HuH-7 (cell line): ENCODE data around the gene PTK6.

Experiments
- DNase-seq: peaks from one replicate; pipeline ENCODE4 v3.0.0; 2011; ENCODE audit warnings: low spot score

PTK6 gene

GRCh38 chr20:63543131-63543530 is 6.0 kb upstream of the PTK6 start:
- DNase-seq, result no peak

DNA sequence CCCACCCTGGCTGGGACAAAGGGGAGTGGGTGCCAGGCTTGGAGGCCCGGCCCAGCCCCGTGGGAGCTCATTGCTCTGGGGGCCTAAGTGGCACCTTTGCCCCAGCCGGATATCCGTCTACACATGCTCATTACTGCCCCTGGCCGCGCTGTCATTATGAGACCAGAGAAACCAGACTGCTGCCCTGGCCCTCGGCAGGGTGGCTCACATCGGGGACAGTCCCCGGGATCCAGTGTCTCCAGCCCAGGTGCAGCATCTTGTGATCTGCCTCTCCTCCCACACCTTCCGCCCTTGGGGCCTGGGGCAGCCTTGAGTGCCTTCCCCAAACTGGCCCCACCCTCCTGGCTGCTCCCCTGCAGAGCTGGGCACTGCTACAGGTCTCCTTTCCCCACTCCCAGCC is 5.5 kb upstream of the PTK6 start:
- no peak for DNase-seq

DNA sequence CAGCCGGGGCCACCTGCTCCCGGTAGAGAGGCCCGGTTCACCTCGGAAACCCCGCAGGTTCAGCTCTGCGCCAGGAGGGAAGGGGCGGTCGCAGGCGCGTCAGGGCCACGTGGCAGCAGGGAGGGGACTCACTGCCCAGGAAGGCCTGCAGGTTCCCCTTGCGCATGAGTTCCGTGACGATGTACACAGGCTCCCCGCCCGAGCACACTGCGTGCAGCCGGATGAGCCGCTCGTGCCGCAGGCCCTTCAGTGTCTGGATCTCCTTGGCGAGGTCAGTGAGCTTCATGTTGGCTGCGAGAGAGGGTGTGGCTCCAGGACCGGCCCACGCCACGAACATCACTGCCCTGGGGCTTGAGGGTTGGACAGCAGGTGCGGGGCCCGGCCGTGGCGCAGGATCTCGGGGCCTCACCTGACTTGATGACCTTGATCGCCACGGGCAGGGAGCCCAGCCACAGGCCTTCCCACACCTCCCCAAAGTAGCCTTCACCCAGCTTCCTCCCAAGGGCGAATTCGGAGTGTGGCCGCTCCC is 4.9 kb upstream of the PTK6 start:
- DNase-seq, result no peak

DNA sequence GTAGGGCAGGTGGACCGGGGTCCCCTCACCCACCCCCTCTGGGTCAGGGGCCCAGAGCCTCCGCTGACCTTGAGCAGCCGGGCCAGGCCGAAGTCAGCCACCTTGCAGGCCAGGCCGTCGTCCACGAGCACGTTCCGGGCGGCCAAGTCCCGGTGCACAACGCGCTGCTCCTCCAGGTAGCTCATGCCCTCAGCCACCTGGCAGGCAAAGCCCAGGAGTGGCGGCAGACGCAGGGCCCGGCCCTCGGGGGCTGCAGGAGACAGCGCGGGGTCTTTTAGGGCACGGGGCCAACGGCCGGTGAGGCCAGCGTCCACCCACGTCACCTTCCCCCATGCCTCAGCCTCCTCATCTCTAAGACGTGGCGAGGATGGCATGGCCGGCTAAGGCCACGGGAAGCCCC is 4.2 kb upstream of the PTK6 start:
- DNase-seq, result no peak

- no peak for DNase-seq
Observed at GRCh38 chr20:63540417-63541186, 3.4 kb upstream of the PTK6 start.

GRCh38 chr20:63539441-63540370 is 2.5 kb upstream of the PTK6 start:
- DNase-seq, result no peak

DNA sequence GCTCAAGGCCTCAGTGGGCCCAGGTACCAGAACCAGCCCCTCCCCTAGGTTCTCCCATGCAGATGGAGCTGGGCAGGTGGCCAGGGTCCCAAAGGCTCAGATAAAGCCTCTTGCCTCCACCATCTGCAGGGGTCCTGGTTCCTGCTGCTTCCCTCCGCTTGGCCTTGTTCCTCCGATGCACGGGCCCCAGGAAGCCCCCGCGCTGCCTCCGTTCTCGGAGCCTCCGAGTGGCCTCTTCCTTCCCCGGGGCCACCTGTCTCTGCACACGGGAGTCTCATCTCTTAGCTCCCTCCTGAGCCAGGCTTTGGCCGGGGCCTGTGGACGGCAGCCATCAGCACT is 1.9 kb upstream of the PTK6 start:
- no peak for DNase-seq

GRCh38 chr20:63538204-63539091 is 1.3 kb upstream of the PTK6 start:
- DNase-seq, result peak; percentile 100

DNA sequence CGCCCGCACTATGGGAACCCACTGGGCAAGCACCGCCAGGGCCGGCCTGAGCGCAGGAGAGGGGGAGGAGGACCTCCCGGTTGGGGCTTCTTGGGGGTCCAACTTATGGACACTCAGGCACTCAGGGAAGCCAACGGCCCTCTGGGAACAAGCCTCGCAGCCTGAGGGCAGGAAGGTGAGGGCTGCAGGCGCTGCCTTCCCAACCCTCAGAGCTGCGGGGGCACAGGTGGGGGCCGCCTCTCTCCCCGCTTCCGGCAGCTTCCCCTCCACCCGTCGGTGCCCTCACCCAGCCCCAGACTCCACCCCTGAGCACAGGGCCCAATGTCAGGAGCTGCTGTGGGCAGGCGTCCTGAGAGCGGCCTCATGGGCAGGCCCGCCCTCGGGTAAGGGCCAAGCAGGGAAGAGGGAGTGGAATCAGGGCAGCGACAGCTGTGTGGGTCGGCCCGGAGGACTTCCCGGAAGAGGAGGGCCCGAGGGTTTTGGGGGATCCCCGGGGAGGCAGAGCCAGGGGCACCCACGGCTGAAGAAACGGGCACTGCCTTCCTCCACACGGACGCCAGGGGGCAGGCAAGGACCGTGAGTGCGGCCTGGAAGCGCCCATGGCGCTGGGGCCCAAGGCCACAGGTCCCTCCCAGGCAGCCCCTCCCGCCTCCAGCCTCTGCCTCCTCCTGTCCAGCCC is 488 bp upstream of the PTK6 start:
- peak; percentile 99 for DNase-seq

DNA sequence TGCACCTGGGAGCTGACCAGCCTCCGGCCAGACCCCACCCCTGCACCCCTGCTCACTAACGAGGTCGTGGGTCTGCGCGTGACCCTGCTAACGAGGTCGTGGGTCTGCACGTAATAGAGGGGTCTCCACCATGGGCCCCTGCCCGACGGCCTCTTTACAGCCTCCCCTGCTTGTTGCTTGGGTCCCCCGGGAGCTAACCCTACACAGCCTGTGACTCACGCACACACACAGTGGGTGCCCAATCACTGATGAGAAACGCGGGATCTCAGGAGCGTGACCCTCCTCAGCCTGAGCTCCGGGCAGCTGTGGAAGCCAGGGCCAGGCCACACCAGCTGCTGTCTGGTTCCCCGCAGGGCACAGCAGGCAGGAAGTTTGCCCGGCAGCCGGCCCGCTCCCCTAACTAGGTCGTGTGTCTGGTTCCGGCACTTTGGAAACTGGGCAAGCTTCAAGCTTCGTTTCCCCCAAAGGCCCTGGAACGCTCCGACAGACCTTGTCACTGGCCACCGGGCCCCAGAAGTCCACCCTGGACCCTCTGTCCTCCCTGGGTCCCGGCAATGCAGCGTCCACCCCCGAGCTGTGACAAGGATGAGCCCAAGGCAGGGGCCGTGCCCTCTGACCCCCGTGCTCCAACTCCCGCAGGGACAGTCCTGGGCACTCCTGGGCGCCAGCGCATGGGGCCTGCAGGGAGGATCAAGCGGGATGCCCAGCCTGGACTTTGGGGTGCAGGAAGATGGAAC is 767 bp downstream of the PTK6 start:
- no peak for DNase-seq

GRCh38 chr20:63534831-63535651 is 2.1 kb downstream of the PTK6 start:
- no peak for DNase-seq

GRCh38 chr20:63534427-63534830 is 2.7 kb downstream of the PTK6 start:
- no peak for DNase-seq

- DNase-seq, result no peak
Observed at GRCh38 chr20:63533871-63534393, 3.2 kb downstream of the PTK6 start.

DNA sequence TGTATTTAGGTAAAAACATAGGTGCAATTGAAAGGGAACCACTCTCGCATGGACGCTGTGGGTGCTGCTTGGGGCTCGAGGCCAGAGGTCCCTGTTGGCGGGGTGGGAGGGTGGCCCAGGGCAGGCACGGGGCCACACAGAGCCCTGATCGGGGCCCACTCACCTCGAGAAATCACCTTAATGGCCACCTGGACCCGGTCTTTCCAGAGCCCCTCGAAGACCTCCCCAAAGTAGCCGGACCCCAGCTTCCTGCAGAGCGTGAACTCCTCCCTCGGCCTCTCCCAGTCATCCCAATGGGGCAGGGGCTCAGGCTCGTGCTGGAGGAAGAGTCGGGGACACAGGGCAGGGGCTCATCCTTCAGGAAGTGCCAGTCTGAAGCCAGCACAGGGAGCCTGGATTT is 3.8 kb downstream of the PTK6 start:
- DNase-seq, result no peak

DNA sequence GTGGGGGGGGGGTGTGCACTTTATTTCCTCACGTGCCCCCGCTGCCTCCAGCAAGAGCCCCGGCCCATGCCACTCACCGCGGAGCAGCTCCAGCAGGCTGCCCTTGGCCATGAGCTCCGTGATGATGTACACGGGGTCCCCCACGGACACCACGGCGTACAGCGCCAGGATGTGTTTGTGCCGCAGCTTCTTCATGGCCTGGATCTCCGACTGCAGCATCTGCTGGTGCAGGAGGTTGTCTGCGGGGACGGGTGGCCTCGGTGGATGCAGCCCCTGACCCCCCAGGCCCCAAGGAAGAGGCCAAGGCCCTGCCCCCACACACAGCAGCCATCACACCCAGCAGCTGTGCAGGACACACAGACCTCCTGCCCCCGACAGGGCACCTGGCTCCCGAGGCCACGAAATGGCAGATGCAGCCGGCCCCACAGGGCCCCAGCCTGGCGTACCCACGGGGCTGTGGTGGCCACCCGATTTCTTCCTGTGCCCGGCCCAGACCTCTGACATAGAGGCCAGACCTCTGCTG is 4.7 kb downstream of the PTK6 start:
- DNase-seq, result no peak

DNA sequence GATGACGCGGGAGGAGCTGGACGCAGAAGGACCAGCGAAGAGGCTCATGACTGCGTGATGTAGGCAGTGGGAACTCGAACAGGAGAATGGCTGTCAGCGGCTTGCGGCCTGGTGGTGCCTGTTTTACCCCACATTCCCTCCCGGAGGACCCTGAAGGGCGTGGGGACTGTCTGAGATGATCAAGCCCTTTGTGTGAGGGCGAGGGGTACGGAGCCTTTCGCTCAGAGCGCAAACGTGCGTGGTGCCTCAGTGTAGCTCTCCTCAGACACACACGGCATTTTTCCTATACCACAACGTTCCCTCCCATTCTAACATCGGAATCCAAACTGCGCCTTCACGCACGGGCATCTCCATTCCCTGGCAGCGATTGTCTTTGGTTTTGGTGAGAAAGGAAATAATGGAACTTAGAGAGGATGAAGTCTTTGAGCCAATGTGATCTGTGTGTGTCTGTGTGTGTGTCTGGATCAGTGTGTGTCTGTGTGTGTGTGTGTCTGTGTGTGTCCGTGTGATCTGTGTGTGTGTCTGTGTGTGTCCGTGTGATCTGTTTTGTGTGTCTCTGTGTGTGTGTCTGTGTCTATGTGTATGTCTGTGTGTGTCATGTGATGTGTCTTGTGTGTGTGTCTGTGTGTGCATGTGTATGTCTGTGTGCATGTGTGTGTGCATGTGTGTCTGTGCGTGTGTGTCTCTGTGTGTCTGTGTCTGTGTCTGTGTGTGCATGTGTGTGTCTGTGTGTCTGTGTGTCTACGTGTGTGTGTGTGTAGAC is 5.3 kb downstream of the PTK6 start:
- no peak for DNase-seq

GRCh38 chr20:63530788-63531160 is 6.4 kb downstream of the PTK6 start:
- peak; percentile 77 for DNase-seq

DNA sequence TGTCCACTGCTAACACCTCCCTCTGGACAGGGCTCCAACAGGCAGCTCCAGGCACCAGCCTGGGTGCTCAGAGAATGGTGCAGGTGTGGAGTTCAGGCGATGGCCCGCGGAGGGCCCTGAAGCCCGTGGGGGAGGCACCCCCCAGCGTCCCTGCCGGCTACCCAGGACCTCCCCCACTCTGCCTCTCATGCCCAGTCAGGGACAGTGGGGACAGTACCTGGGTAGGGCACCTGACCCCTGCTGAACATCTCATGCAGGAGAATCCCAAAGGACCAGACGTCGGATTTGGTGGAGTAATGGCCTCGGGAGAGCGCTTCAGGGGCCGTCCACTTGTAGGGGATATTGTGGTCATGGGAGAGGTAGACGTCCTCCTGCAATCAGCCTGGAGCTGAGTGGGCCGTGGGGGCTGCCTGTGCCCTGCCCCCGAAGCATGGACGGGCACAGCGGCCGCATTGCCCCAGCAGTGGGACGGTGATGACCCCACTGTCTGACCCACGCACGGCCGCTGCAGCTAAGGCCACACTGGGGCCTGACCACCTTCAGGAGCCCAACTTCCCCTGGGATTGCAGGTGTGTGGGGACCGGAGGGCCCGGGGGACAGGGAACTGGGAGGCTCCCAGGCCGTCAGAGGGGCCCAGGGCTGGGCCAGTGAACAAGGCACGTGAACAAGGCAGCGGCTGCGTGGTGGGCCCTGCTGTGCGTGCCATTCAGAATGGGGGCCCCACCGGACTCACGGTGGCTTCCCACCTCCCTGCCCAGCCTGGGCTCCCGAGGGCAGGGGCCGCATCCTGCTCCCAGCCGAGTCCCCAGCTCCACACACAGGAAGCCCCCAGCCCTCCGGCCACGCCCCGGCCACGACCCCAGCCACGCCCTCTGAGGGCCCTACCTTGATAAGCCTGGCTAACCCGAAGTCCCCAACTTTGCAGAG is 7.1 kb downstream of the PTK6 start:
- no peak for DNase-seq
